MM.1S (cell line): Measurements from ENCODE around the gene HRK.
A peak's percentile ranks its signal among the peaks of the same experiment; 100 is the strongest.

Experiments
- DNase-seq: peaks from one replicate; pipeline ENCODE4 v3.0.0-alpha.2; 2015
- H2AFZ ChIP-seq: fragments of 300-600 bp; sonication (generic); 2 replicates; pipeline ENCODE4 v1.6.0; 2016; ENCODE audit warnings: antibody characterized with exemption, low read length
- H3F3A ChIP-seq: fragments of 300-600 bp; sonication (generic); 2 replicates; pipeline ENCODE4 v1.6.1; 2016; ENCODE audit warnings: mild to moderate bottlenecking, antibody characterized with exemption, low read length, moderate library complexity, mixed read lengths; ENCODE audit not compliant: insufficient read depth
- H3K27ac ChIP-seq: fragments of 300-600 bp; sonication (generic); 2 replicates; pipeline ENCODE4 v1.5.1; 2016; ENCODE audit warnings: mild to moderate bottlenecking, low read length
- H3K27me3 ChIP-seq: fragments of 300-600 bp; sonication (generic); replicated peaks from 2 replicates; pipeline ENCODE4 v1.6.0; 2016; ENCODE audit warnings: low read length; ENCODE audit not compliant: insufficient read depth
- H3K36me3 ChIP-seq: fragments of 300-600 bp; sonication (generic); replicated peaks from 2 replicates; pipeline ENCODE4 v1.6.1; 2016; ENCODE audit warnings: mild to moderate bottlenecking, low read length, mixed read lengths; ENCODE audit not compliant: insufficient read depth
- H3K4me1 ChIP-seq: fragments of 300-600 bp; sonication (generic); 2 replicates; pipeline ENCODE4 v1.6.1; 2016; ENCODE audit warnings: low read length, mixed read lengths
- H3K4me2 ChIP-seq: fragments of 300-600 bp; sonication (generic); 2 replicates; pipeline ENCODE4 v1.6.0; 2016; ENCODE audit warnings: low read depth, low read length
- H3K4me3 ChIP-seq: fragments of 300-600 bp; sonication (generic); 2 replicates; pipeline ENCODE4 v1.5.1; 2016; ENCODE audit warnings: low read length, mixed read lengths
- H3K79me2 ChIP-seq: fragments of 300-600 bp; sonication (generic); 2 replicates; pipeline ENCODE4 v1.6.1; 2016; ENCODE audit warnings: mixed run types, low read length, mixed read lengths
- H3K9ac ChIP-seq: fragments of 300-600 bp; sonication (generic); 2 replicates; pipeline ENCODE4 v1.6.1; 2016; ENCODE audit warnings: low read length, mixed read lengths
- H3K9me2 ChIP-seq: fragments of 300-600 bp; sonication (generic); replicated peaks from 2 replicates; pipeline ENCODE4 v1.6.1; 2016; ENCODE audit warnings: mild to moderate bottlenecking, low read length, mixed read lengths; ENCODE audit not compliant: insufficient read depth
- H3K9me3 ChIP-seq: fragments of 300-600 bp; sonication (generic); replicated peaks from 2 replicates; pipeline ENCODE4 v1.6.1; 2016; ENCODE audit warnings: mild to moderate bottlenecking, low read length, mixed read lengths; ENCODE audit not compliant: insufficient read depth
- H4K20me1 ChIP-seq: fragments of 300-600 bp; sonication (generic); 2 replicates; pipeline ENCODE4 v1.6.1; 2016; ENCODE audit warnings: mild to moderate bottlenecking, low read length, moderate library complexity, mixed read lengths; ENCODE audit not compliant: insufficient read depth
- CTCF ChIP-seq: fragments of 300-600 bp; sonication (generic); IDR thresholded peaks from 2 replicates; pipeline ENCODE4 v1.5.1; 2016; ENCODE audit warnings: antibody characterized with exemption, low read length, mixed read lengths
- EZH2 ChIP-seq: fragments of 300-600 bp; sonication (generic); optimal IDR thresholded peaks from 2 replicates; pipeline ENCODE3; 2017; ENCODE audit warnings: low read depth, mild to moderate bottlenecking, antibody characterized with exemption, low read length, mixed read lengths
- EZH2phosphoT487 ChIP-seq: fragments of 300-600 bp; sonication (generic); IDR thresholded peaks from 2 replicates; pipeline ENCODE4 v1.6.1; 2018; ENCODE audit warnings: antibody characterized with exemption, low read length

The HRK gene

GRCh38 chr12:116880817-116881324 lies 370 bp downstream of the HRK start:
- H3K9me2 ChIP-seq: no peaks in the 10 kb centered on the region
- no peaks in the 10 kb centered on the region for H3K9me3 ChIP-seq
- no peak for TF ChIP-seq EZH2phosphoT487
- TF ChIP-seq EZH2: no peak
- TF ChIP-seq CTCF: no peak
- peaks cover 11% of the 10 kb centered on the region for H3K27me3 ChIP-seq
- H3K4me2 ChIP-seq: peak overlapping the region; percentile 69
- H3K79me2 ChIP-seq: no peaks in the 10 kb centered on the region
- no peak overlapping the region for H3K27ac ChIP-seq
- H3K4me3 ChIP-seq: peak overlapping the region; percentile 57
- no peaks in the 10 kb centered on the region for H4K20me1 ChIP-seq
- no peaks in the 10 kb centered on the region for H3K4me1 ChIP-seq
- H3F3A ChIP-seq: no peaks in the 10 kb centered on the region
- H3K9ac ChIP-seq: no peak overlapping the region; the same call in 1 of the 2 replicates
- DNase-seq: peak; percentile 59
- no peak overlapping the region for H2AFZ ChIP-seq
- no peaks in the 10 kb centered on the region for H3K36me3 ChIP-seq

GRCh38 chr12:116880213-116880816 lies 926 bp downstream of the HRK start:
- H3K9me3 ChIP-seq: no peaks in the 10 kb centered on the region
- H3K9me2 ChIP-seq: no peaks in the 10 kb centered on the region
- no peaks in the 10 kb centered on the region for H4K20me1 ChIP-seq
- no peak overlapping the region for H3K27ac ChIP-seq
- H3K27me3 ChIP-seq: peaks cover 11% of the 10 kb centered on the region
- TF ChIP-seq EZH2: no peak
- no peak for TF ChIP-seq EZH2phosphoT487
- no peak for TF ChIP-seq CTCF
- H3K79me2 ChIP-seq: no peaks in the 10 kb centered on the region
- no peak for DNase-seq
- H3K9ac ChIP-seq: no peak overlapping the region; the same call in 1 of the 2 replicates
- no peak overlapping the region for H2AFZ ChIP-seq
- peak overlapping the region; percentile 57 for H3K4me3 ChIP-seq
- H3K36me3 ChIP-seq: no peaks in the 10 kb centered on the region
- peak overlapping the region; percentile 69 for H3K4me2 ChIP-seq
- H3K4me1 ChIP-seq: no peaks in the 10 kb centered on the region
- no peaks in the 10 kb centered on the region for H3F3A ChIP-seq

- peak overlapping the region; percentile 49; the same call in 1 of the 2 replicates for H3K4me3 ChIP-seq
- no peaks in the 10 kb centered on the region for H3K4me1 ChIP-seq
- peaks cover 11% of the 10 kb centered on the region for H3K27me3 ChIP-seq
- H3K9ac ChIP-seq: no peak overlapping the region
- H3K9me2 ChIP-seq: no peaks in the 10 kb centered on the region
- DNase-seq: no peak
- H3K36me3 ChIP-seq: no peaks in the 10 kb centered on the region
- peak overlapping the region; percentile 69 for H3K4me2 ChIP-seq
- TF ChIP-seq EZH2: no peak
- TF ChIP-seq EZH2phosphoT487: no peak
- no peak for TF ChIP-seq CTCF
- no peak overlapping the region for H3K27ac ChIP-seq
- no peaks in the 10 kb centered on the region for H3K79me2 ChIP-seq
- no peak overlapping the region for H2AFZ ChIP-seq
- H4K20me1 ChIP-seq: no peaks in the 10 kb centered on the region
- no peaks in the 10 kb centered on the region for H3K9me3 ChIP-seq
- H3F3A ChIP-seq: no peaks in the 10 kb centered on the region
Observed at GRCh38 chr12:116879509-116880212, 1.6 kb downstream of the HRK start.
